Measurements from ENCODE around the gene CLTRN. TPM values are rescaled to one million over a fixed set of nuclear protein-coding genes. Genes with fewer than 3 reads are reported as not detected.
"Not testable (repeated sequence)": the region's sequence is repeated elsewhere in the genome, so short reads cannot be mapped to it uniquely, and the experiment has no call there.

The CLTRN gene
- 10 to 100 TPM; 17.7 to 28.7 (median 24.6) TPM for polyA plus RNA-seq (ENCODE audit: insufficient read length in 3 of 3)
- long read RNA-seq, donor 1, transcript CLTRN-201 (6 exons, 1,578 nt): major isoform, 5 of 5 reads
- long read RNA-seq, donor 1, partial matches to known transcripts: 0 of 5 reads
- long read RNA-seq, donor 1, other reads (novel, unspliced or antisense): 0 of 5 reads
- long read RNA-seq, donor 2, partial matches to known transcripts: 0 of 2 reads
- long read RNA-seq, donor 2, other reads (novel, unspliced or antisense): 0 of 2 reads
- long read RNA-seq, donor 3, transcript CLTRN-201 (6 exons, 1,578 nt): major isoform, 7 of 7 reads
- long read RNA-seq, donor 3, partial matches to known transcripts: 0 of 7 reads
- long read RNA-seq, donor 3, other reads (novel, unspliced or antisense): 0 of 7 reads
- long read RNA-seq, donor 4, transcript CLTRN-201 (6 exons, 1,578 nt): major isoform, 5 of 5 reads
- long read RNA-seq, donor 4, partial matches to known transcripts: 0 of 5 reads
- long read RNA-seq, donor 4, other reads (novel, unspliced or antisense): 0 of 5 reads
- long read RNA-seq, donor 5, transcript CLTRN-201 (6 exons, 1,578 nt): major isoform, 26 of 39 reads
- long read RNA-seq, donor 5, partial matches to known transcripts: 13 of 39 reads
- long read RNA-seq, donor 5, other reads (novel, unspliced or antisense): 0 of 39 reads
- long read RNA-seq, donor 6, transcript CLTRN-201 (6 exons, 1,578 nt): major isoform, 11 of 11 reads
- long read RNA-seq, donor 6, partial matches to known transcripts: 0 of 11 reads
- long read RNA-seq, donor 6, other reads (novel, unspliced or antisense): 0 of 11 reads
- long read RNA-seq, donor 7, transcript CLTRN-201 (6 exons, 1,578 nt): major isoform, 9 of 9 reads
- long read RNA-seq, donor 7, partial matches to known transcripts: 0 of 9 reads
- long read RNA-seq, donor 7, other reads (novel, unspliced or antisense): 0 of 9 reads
- long read RNA-seq, donor 8, transcript CLTRN-201 (6 exons, 1,578 nt): major isoform, 28 of 36 reads
- long read RNA-seq, donor 8, partial matches to known transcripts: 8 of 36 reads
- long read RNA-seq, donor 8, other reads (novel, unspliced or antisense): 0 of 36 reads
- long read RNA-seq, donor 9, transcript CLTRN-201 (6 exons, 1,578 nt): major isoform, 8 of 8 reads
- long read RNA-seq, donor 9, partial matches to known transcripts: 0 of 8 reads
- long read RNA-seq, donor 9, other reads (novel, unspliced or antisense): 0 of 8 reads
- long read RNA-seq, donor 10, transcript CLTRN-201 (6 exons, 1,578 nt): major isoform, 14 of 14 reads
- long read RNA-seq, donor 10, partial matches to known transcripts: 0 of 14 reads
- long read RNA-seq, donor 10, other reads (novel, unspliced or antisense): 0 of 14 reads
- long read RNA-seq, donor 11, transcript CLTRN-201 (6 exons, 1,578 nt): major isoform, 5 of 5 reads
- long read RNA-seq, donor 11, partial matches to known transcripts: 0 of 5 reads
- long read RNA-seq, donor 11, other reads (novel, unspliced or antisense): 0 of 5 reads
- long read RNA-seq, donor 12, partial matches to known transcripts: 5 of 8 reads
- long read RNA-seq, donor 12, other reads (novel, unspliced or antisense): 0 of 8 reads
- long read RNA-seq, donor 13, transcript CLTRN-201 (6 exons, 1,578 nt): major isoform, 21 of 21 reads
- long read RNA-seq, donor 13, partial matches to known transcripts: 0 of 21 reads
- long read RNA-seq, donor 13, other reads (novel, unspliced or antisense): 0 of 21 reads
- long read RNA-seq, donor 14, transcript CLTRN-201 (6 exons, 1,578 nt): major isoform, 7 of 7 reads
- long read RNA-seq, donor 14, partial matches to known transcripts: 0 of 7 reads
- long read RNA-seq, donor 14, other reads (novel, unspliced or antisense): 0 of 7 reads
- long read RNA-seq, donor 15, transcript CLTRN-201 (6 exons, 1,578 nt): major isoform, 7 of 7 reads
- long read RNA-seq, donor 15, partial matches to known transcripts: 0 of 7 reads
- long read RNA-seq, donor 15, other reads (novel, unspliced or antisense): 0 of 7 reads
- long read RNA-seq, donor 16, transcript CLTRN-201 (6 exons, 1,578 nt): major isoform, 26 of 26 reads
- long read RNA-seq, donor 16, partial matches to known transcripts: 0 of 26 reads
- long read RNA-seq, donor 16, other reads (novel, unspliced or antisense): 0 of 26 reads

- peak in 1 of 11 donors; percentile 2 for DNase-seq (ENCODE audit: extremely low read depth in 1 of 11, low read depth in 9 of 11, low spot score in 4 of 11)
Measured at GRCh38 chrX:15664487-15665444, at the start of gene CLTRN. Gene CLTRN, minus strand, starts transcription at chrX:15664805. Its CDS starts 30 bp downstream, at chrX:15664775.

DNA sequence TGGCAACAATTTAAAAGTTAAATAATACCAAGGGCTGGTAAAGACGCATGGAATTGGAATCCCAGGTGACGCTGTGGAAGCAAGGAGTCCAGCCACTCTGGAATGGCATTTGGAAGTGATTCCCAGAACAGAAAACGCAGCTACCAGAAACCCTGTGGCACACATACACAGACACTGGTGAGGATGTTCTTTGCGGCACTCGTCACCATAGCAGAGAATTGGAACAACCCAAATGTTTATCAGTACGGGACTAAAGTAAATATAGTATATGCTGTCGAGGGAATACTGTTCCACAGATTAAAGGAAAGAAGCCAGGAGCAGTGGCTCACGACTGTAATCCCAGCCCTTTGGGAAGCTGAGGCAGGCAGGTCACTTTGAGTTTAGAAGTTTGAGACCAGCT is 39.7 kb upstream of the CLTRN start:
- not testable (repeated sequence) for DNase-seq (ENCODE audit: extremely low read depth in 1 of 11, low read depth in 9 of 11, low spot score in 4 of 11)

GRCh38 chrX:15703809-15704208 is 39.2 kb upstream of the CLTRN start:
- not testable (repeated sequence) for DNase-seq (ENCODE audit: extremely low read depth in 1 of 11, low read depth in 9 of 11, low spot score in 4 of 11)

DNA sequence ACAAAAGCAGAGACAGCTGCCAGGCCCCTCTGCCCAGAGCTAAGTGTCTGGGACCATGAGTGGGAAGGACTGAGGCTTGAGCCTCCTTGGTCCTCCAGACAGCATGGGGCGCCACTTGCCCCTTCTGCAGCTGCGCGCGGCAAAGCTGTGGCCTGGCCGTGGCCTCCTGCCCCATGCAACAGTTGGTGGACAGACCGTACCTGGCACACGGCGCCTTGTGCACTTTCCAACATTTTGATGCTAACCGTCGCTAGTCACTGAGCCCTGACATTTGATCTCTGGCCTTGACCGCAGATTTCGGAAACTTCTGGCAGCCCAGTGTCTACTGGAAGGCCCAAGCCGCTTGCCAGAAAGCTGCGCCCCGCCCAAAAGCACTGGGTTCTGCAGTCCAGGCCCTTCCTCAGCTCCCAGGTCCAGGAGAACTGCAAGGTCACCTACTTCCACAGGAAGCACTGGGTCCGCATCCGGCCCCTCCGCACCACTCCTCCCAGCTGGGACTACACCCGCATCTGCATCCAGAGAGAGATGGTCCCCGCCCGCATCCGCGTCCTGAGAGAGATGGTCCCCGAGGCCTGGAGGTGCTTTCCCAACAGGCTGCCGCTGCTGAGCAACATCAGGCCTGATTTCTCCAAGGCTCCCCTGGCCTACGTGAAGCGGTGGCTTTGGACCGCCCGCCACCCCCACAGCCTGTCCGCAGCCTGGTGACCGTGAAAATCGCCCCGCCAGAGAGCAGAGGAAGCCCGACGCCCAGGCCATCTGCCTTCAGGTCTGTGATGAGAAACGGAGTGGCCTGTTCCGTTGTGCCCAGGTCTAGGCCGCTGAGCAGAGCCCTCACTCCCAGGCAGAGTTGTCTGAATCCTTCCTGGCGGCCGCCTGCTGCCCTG is 38.1 kb upstream of the CLTRN start:
- DNase-seq (ENCODE audit: extremely low read depth in 1 of 11, low read depth in 9 of 11, low spot score in 4 of 11): no peak

DNA sequence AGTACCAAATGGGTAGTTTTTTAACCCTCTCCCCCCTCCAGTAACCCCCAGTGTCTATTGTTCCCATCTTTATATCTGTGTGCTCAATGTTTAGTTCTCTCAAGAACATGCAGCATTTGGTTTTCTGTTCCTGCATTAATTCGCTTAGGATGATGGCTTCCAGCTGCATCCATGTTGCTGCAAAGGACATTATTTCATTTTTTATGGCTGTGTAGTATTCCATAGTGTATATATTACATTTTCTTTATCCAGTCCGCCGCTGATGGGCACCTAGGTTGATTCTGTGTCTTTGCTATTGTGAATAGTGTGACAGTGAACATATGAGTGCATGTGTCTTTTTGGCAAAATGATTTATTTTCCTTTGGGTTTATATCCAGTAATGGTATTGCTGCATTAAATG is 31.9 kb upstream of the CLTRN start:
- DNase-seq (ENCODE audit: extremely low read depth in 1 of 11, low read depth in 9 of 11, low spot score in 4 of 11): no peak

GRCh38 chrX:15694941-15695451 is 30.4 kb upstream of the CLTRN start:
- DNase-seq (ENCODE audit: extremely low read depth in 1 of 11, low read depth in 9 of 11, low spot score in 4 of 11): no peak

DNA sequence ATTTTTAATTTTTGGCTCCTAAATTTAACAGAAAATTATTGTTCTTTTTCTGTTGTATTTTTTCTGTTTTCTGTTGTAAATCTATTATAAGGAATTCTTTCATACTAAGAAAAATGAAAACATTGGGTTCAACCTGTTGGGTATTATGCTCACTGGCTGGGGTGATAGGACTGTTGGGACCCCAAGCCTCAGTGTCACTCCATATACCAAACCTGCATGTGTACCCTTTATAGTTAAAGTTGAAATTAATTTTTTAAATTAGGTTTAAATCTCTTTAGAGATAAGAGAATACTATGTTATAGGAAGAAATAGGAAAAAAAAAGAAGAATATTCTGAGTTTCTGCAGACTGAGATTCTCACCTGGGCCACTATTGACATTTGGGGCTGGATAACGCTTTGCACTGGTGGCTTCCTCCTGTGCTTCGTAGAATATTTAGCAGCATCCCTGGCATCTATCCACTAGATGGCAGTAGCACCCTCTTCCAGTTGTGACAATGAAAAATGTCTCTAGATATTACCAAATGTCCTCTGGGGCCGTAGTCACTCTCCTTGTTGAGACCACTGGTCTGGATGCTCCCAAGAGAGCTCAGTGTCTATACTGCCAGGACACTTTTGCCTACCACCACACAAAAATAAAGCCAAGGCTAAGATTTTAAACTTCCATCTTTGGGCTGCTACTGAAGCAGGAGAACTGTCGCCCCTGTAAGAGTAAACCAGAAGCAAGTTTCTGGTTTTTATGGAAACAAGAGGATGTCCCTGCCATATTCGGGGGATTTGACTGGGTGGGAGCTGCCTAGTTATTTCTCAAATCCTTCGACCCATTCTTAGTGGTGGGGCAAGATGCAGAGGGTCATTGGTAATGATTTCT is 22.4 kb upstream of the CLTRN start:
- peak in 7 of 11 donors; percentile 12 to 50 (median 34) for DNase-seq (ENCODE audit: extremely low read depth in 1 of 11, low read depth in 9 of 11, low spot score in 4 of 11)

DNA sequence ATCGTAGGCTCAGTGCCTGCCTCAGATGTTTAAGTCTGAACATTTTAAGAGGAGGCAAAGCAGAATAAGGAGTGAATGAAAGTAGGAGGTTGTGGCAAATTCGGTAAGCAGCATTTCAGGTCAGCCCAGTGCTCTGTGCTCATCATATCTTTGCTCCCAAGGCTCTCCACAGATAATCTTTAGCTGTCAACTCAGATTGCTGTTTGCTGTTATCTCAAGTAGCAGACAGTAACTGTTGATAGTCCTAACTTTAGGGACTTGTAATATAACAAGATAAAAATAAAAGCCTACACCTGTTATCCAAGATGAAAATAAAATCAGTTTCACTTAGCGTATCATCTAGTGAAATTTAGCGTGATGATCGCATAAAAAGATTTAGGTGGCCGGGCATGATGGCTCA is 18.6 kb upstream of the CLTRN start:
- DNase-seq (ENCODE audit: extremely low read depth in 1 of 11, low read depth in 9 of 11, low spot score in 4 of 11): no peak

DNA sequence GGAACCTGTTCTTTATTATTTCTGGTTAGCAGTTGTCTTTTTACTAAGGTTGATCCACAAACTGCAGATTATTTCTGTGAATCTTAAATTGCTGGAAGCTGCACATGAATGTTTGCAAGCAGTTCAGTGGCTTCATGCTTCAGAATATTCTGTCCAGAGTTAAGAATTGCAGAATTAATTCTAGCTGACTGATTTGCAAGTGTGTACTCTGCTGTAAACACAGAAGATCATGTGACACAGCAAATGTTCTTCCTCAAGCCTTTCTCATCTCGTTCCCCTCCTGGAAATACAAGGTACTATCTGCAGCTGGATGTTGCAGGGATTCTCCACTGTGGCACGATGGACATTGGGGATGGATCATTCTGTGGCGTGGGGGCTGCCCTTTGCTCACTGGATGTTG is 16.8 kb upstream of the CLTRN start:
- no peak for DNase-seq (ENCODE audit: extremely low read depth in 1 of 11, low read depth in 9 of 11, low spot score in 4 of 11)

- no peak for DNase-seq (ENCODE audit: extremely low read depth in 1 of 11, low read depth in 9 of 11, low spot score in 4 of 11)
Measured at GRCh38 chrX:15680401-15680800, 15.8 kb upstream of the CLTRN start.

GRCh38 chrX:15679246-15679645 is 14.6 kb upstream of the CLTRN start:
- no peak for DNase-seq (ENCODE audit: extremely low read depth in 1 of 11, low read depth in 9 of 11, low spot score in 4 of 11)

DNA sequence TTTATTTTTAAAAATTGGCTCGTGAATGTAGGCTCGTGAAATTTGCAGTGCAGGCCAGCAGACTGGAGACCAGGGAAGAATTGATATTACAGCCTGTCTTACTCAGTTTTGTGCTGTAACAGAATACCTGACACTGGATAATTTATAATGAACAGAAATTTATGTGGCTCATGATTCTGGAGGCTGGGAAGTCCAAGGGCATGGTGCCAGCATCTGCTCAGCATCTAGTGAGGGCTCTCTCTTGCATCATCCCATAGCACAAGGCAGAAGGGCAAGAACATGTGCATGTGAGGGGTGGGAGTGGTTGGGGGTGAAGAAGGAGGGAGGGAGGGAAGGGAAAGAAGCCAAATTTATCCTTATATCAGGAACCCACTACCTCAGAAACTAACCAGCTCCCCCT is 13.7 kb upstream of the CLTRN start:
- DNase-seq (ENCODE audit: extremely low read depth in 1 of 11, low read depth in 9 of 11, low spot score in 4 of 11): no peak

DNA sequence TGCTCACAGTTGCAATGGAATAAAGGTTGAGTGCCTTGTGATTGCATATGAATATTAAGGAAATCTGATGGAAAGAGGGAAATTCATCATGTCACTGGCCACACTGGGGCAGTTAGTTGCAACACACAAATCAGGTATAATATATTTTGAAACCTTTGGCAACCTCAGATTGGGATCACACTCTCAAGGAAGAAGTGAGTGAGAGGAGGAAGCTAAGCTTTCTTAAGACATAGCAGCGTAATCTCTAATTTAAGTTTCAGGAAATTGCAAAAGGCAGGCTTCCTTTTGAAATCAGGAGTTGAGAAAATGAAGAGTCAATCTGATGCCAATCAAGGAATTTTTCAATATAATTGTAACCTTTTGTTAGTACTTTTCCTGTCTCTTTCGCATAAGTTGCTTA is 12.3 kb upstream of the CLTRN start:
- DNase-seq (ENCODE audit: extremely low read depth in 1 of 11, low read depth in 9 of 11, low spot score in 4 of 11): no peak

DNA sequence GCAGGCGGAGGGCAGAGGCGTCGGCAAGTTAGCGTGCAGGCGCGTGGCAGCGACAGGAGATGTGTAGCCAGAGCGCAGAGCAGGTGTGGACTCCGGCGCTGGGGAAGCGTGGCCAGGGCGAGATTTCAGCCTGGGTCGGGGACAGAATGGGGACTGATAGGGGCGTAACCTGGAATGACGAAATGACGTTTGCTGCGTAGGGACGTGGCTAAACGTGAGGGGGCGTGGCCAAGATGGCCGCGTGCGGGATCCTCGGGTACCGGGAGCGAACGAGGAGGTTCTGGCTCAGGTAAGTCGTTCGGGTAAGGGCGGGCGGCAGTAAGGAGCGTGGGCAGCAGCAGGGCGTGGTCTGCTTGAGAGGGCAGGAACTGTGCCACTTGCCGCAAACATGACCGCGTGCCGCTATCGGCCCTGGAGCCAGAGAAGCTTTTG is 10.9 kb upstream of the CLTRN start:
- DNase-seq (ENCODE audit: extremely low read depth in 1 of 11, low read depth in 9 of 11, low spot score in 4 of 11): peak in 5 of 11 donors; percentile 60 to 84 (median 68)
